CD4-positive, CD25-positive, alpha-beta regulatory T cell (primary cell): ENCODE data around the gene DTX2. TPM values are rescaled to one million over a fixed set of nuclear protein-coding genes. Genes with fewer than 3 reads are reported as not detected.
"Not testable (repeated sequence)": the region's sequence is repeated elsewhere in the genome, so short reads cannot be mapped to it uniquely, and the experiment has no call there.

Experiments
- ATAC-seq, 2 donors: fragments of 150-1000 bp; cut with Tn5 transposase; one replicate each; pipeline ENCODE4 v1.10.0; 2021; ENCODE audit warnings: low read depth in 2 of 2, moderate number of reproducible peaks in 2 of 2, moderate library complexity in 1 of 2
- DNase-seq, 3 donors: peaks; one replicate each; pipeline versions ENCODE4 v3.0.0 to v3.0.0-alpha.2; 2012 to 2022; ENCODE audit warnings: mixed read lengths in 1 of 3
- H3K27ac ChIP-seq: one replicate; pipeline ENCODE4 v1.7.0; 2013; ENCODE audit warnings: mild to moderate bottlenecking, low read length; ENCODE audit not compliant: insufficient read depth, poor library complexity, severe bottlenecking
- H3K27me3 ChIP-seq: one replicate; pipeline ENCODE4 v1.7.0; 2013; ENCODE audit warnings: low read length; ENCODE audit not compliant: control insufficient read depth, insufficient read depth
- H3K36me3 ChIP-seq: one replicate; pipeline ENCODE4 v1.7.0; 2013; ENCODE audit warnings: mild to moderate bottlenecking, low read length, moderate library complexity; ENCODE audit not compliant: control insufficient read depth, insufficient read depth
- H3K4me1 ChIP-seq: 2 replicates; pipeline ENCODE4 v1.7.0; 2013; ENCODE audit warnings: mild to moderate bottlenecking, low read length; ENCODE audit not compliant: insufficient read depth, control insufficient read depth, poor library complexity, severe bottlenecking
- H3K4me3 ChIP-seq: one replicate; pipeline ENCODE4 v1.7.0; 2013; ENCODE audit warnings: low read depth, mild to moderate bottlenecking, low read length, moderate library complexity
- H3K9me3 ChIP-seq, 2 experiments: 1 replicate in 1 of 2; 2 replicates in 1 of 2; pipeline ENCODE4 v1.7.0; 2013; ENCODE audit warnings: low read length in 2 of 2, mild to moderate bottlenecking in 1 of 2, moderate library complexity in 1 of 2; ENCODE audit not compliant: control insufficient read depth in 2 of 2
- H3K27ac Mint-ChIP-seq, 3 donors: one replicate each; pipeline ENCODE4 v1.8.0; 2020 to 2022; ENCODE audit warnings: mild to moderate bottlenecking in 3 of 3, mixed read lengths in 3 of 3, moderate library complexity in 2 of 3
- H3K27me3 Mint-ChIP-seq: one replicate; pipeline ENCODE4 v1.8.0; 2022; ENCODE audit warnings: mild to moderate bottlenecking, mixed read lengths
- H3K36me3 Mint-ChIP-seq: one replicate; pipeline ENCODE4 v1.8.0; 2020; ENCODE audit warnings: mixed read lengths
- H3K4me1 Mint-ChIP-seq, 4 donors: one replicate each; pipeline ENCODE4 v1.8.0; 2020 to 2022; ENCODE audit warnings: mixed read lengths in 4 of 4, mild to moderate bottlenecking in 1 of 4
- H3K4me3 Mint-ChIP-seq, 4 donors: one replicate each; pipeline ENCODE4 v1.8.0; 2020 to 2022; ENCODE audit warnings: mild to moderate bottlenecking in 4 of 4, mixed read lengths in 4 of 4, moderate library complexity in 3 of 4
- H3K9me3 Mint-ChIP-seq, 7 donors: one replicate each; pipeline ENCODE4 v1.8.0; 2020 to 2022; ENCODE audit warnings: mixed read lengths in 7 of 7, mild to moderate bottlenecking in 3 of 7, moderate library complexity in 2 of 7
- polyA plus RNA-seq, 4 donors: library from polyadenylated mRNA; unstranded; fragments of 300-500 nt; fragmentation: Illumina TruSeq; gene quantifications; one replicate each; pipeline ENCODE4 v1.2.3, GENCODE V29; 2021
- total RNA-seq: library from RNA; stranded (reverse); gene quantifications from one replicate; pipeline ENCODE4 v1.2.3, GENCODE V29; 2022

Gene DTX2
- total and polyA plus RNA-seq, 5 donors from 2014 or later, result 10.7 to 36.0 (median 15.9) TPM

GRCh38 chr7:76512941-76513816 lies 51.7 kb downstream of the DTX2 start:
- H3K4me1 Mint-ChIP-seq, result peaks cover 0 to 2% (median 0%) of the 10 kb centered on the region in 4 donors
- no peaks in the 10 kb centered on the region for H3K36me3 Mint-ChIP-seq
- H3K27ac Mint-ChIP-seq, result peak overlapping the region in 1 of 3 donors; percentile 94
- ATAC-seq, result no peak
- no peak overlapping the region for H3K4me3 Mint-ChIP-seq
- peaks cover 4% of the 10 kb centered on the region for H3K27me3 Mint-ChIP-seq
- peaks cover 0 to 1% (median 0%) of the 10 kb centered on the region in 7 donors for H3K9me3 Mint-ChIP-seq
- H3K27ac ChIP-seq, result no peak overlapping the region
- no peaks in the 10 kb centered on the region for H3K36me3 ChIP-seq
- no peaks in the 10 kb centered on the region for H3K9me3 ChIP-seq
- H3K4me1 ChIP-seq, result no peaks in the 10 kb centered on the region
- DNase-seq, result no peak
- H3K4me3 ChIP-seq, result no peak overlapping the region
- H3K27me3 ChIP-seq, result no peaks in the 10 kb centered on the region

- Mint-ChIP-seq H3K27me3 (peaks cover 4% of the 10 kb centered on the region), H3K36me3 (no peaks in the 10 kb centered on the region), H3K4me1 (peaks cover 0 to 2% (median 0%) of the 10 kb centered on the region in 4 donors), H3K4me3 (no peak overlapping the region), H3K27ac (no peak overlapping the region), H3K9me3 (peaks cover 0 to 1% (median 0%) of the 10 kb centered on the region in 7 donors)
- ATAC-seq (no peak), DNase-seq (no peak)
- H3K4me3 ChIP-seq, result no peak overlapping the region
- no peaks in the 10 kb centered on the region for H3K9me3 ChIP-seq
- no peaks in the 10 kb centered on the region for H3K4me1 ChIP-seq
- no peak overlapping the region for H3K27ac ChIP-seq
- no peaks in the 10 kb centered on the region for H3K36me3 ChIP-seq
- H3K27me3 ChIP-seq, result no peaks in the 10 kb centered on the region
Observed at GRCh38 chr7:76513817-76514799, 52.6 kb downstream of the DTX2 start.

- no peaks in the 10 kb centered on the region for H3K4me1 Mint-ChIP-seq
- no peak for ATAC-seq
- H3K4me3 Mint-ChIP-seq, result no peak overlapping the region
- H3K27me3 ChIP-seq, result no peaks in the 10 kb centered on the region
- peaks cover 0 to 1% (median 0%) of the 10 kb centered on the region in 7 donors for H3K9me3 Mint-ChIP-seq
- H3K36me3 ChIP-seq, result no peaks in the 10 kb centered on the region
- H3K27me3 Mint-ChIP-seq, result peaks cover 4% of the 10 kb centered on the region
- H3K9me3 ChIP-seq, result no peaks in the 10 kb centered on the region
- H3K27ac Mint-ChIP-seq, result no peak overlapping the region
- H3K4me3 ChIP-seq, result no peak overlapping the region
- H3K4me1 ChIP-seq, result no peaks in the 10 kb centered on the region
- H3K36me3 Mint-ChIP-seq, result no peaks in the 10 kb centered on the region
- H3K27ac ChIP-seq, result no peak overlapping the region
- DNase-seq, result no peak
Observed at GRCh38 chr7:76514926-76515771, 53.6 kb downstream of the DTX2 start.

GRCh38 chr7:76515999-76516443 lies 54.5 kb downstream of the DTX2 start:
- H3K9me3 ChIP-seq, result no peaks in the 10 kb centered on the region
- ATAC-seq (peak in 1 of 2 donors; percentile 29), DNase-seq (peak in 1 of 3 donors; percentile 28)
- no peak overlapping the region for H3K27ac ChIP-seq
- H3K4me1 Mint-ChIP-seq, result no peaks in the 10 kb centered on the region
- no peaks in the 10 kb centered on the region for H3K36me3 ChIP-seq
- H3K4me1 ChIP-seq, result no peaks in the 10 kb centered on the region
- no peaks in the 10 kb centered on the region for H3K36me3 Mint-ChIP-seq
- no peak overlapping the region for H3K4me3 ChIP-seq
- H3K27me3 Mint-ChIP-seq, result peaks cover 4% of the 10 kb centered on the region
- H3K9me3 Mint-ChIP-seq, result peaks cover 0 to 1% (median 0%) of the 10 kb centered on the region in 7 donors
- no peaks in the 10 kb centered on the region for H3K27me3 ChIP-seq
- no peak overlapping the region for H3K27ac Mint-ChIP-seq
- no peak overlapping the region for H3K4me3 Mint-ChIP-seq

- H3K4me1 ChIP-seq, H3K27me3 Mint-ChIP-seq, H3K9me3 ChIP-seq, H3K36me3 ChIP-seq, H3K27me3 ChIP-seq, H3K36me3 Mint-ChIP-seq, ATAC-seq, H3K9me3 Mint-ChIP-seq, H3K27ac ChIP-seq, H3K4me1 Mint-ChIP-seq, H3K27ac Mint-ChIP-seq, DNase-seq, H3K4me3 ChIP-seq, H3K4me3 Mint-ChIP-seq: not testable (repeated sequence)
Observed at GRCh38 chr7:76516932-76517331, 55.4 kb downstream of the DTX2 start.

GRCh38 chr7:76526183-76526582 lies 64.7 kb downstream of the DTX2 start:
- not testable (repeated sequence) for H3K9me3 ChIP-seq, H3K27me3 ChIP-seq, DNase-seq, H3K27me3 Mint-ChIP-seq, H3K27ac ChIP-seq, H3K36me3 Mint-ChIP-seq, ATAC-seq, H3K4me1 Mint-ChIP-seq, H3K4me1 ChIP-seq, H3K9me3 Mint-ChIP-seq, H3K27ac Mint-ChIP-seq, H3K4me3 ChIP-seq, H3K4me3 Mint-ChIP-seq, H3K36me3 ChIP-seq

GRCh38 chr7:76531643-76532042 lies 70.1 kb downstream of the DTX2 start:
- H3K9me3 Mint-ChIP-seq, H3K4me3 Mint-ChIP-seq, H3K36me3 Mint-ChIP-seq, H3K9me3 ChIP-seq, DNase-seq, H3K4me1 ChIP-seq, H3K4me3 ChIP-seq, H3K27me3 ChIP-seq, ATAC-seq, H3K36me3 ChIP-seq, H3K4me1 Mint-ChIP-seq, H3K27ac ChIP-seq, H3K27me3 Mint-ChIP-seq, H3K27ac Mint-ChIP-seq: not testable (repeated sequence)
